Activated naive CD4-positive, alpha-beta T cell treated with anti-CD3 and anti-CD28 coated beads for 36 hours (primary cell): Measurements from ENCODE around the gene CABP4. TPM values are rescaled to one million over a fixed set of nuclear protein-coding genes. Genes with fewer than 3 reads are reported as not detected.

Experiments
- CTCF ChIA-PET: fragments of 350-600 bp; sonication (Branson Sonifier 250); formaldehyde crosslinking; loops from one replicate; lab custom pipeline; 2021; ENCODE audit warnings: antibody characterized with exemption; lab: Charles Lee
- DNase-seq: peaks from one replicate; pipeline ENCODE4 v3.0.0-alpha.2; 2020
- H3K27ac Mint-ChIP-seq: one replicate; pipeline ENCODE4 v1.8.0; 2021; ENCODE audit warnings: mild to moderate bottlenecking, mixed read lengths
- H3K27me3 Mint-ChIP-seq: one replicate; pipeline ENCODE4 v1.8.0; 2021; ENCODE audit warnings: low read depth, mixed read lengths
- H3K36me3 Mint-ChIP-seq: one replicate; pipeline ENCODE4 v1.8.0; 2021; ENCODE audit warnings: low read depth, mixed read lengths
- H3K4me1 Mint-ChIP-seq: one replicate; pipeline ENCODE4 v1.8.0; 2021; ENCODE audit warnings: low read depth, mixed read lengths
- H3K4me3 Mint-ChIP-seq: one replicate; pipeline ENCODE4 v1.8.0; 2021; ENCODE audit warnings: mild to moderate bottlenecking, moderate library complexity, mixed read lengths
- H3K9me3 Mint-ChIP-seq: one replicate; pipeline ENCODE4 v1.8.0; 2021; ENCODE audit warnings: mixed read lengths
- intact Hi-C: fragments of 100-400 bp; cut with micrococcal nuclease; formaldehyde crosslinking; loops from one replicate; pipeline ENCODE4 v1.15.1; 2023
- total RNA-seq, 2 experiments: library from RNA; stranded (reverse); gene quantifications; one replicate each; pipeline ENCODE4 v1.2.3, GENCODE V29; 2021

CABP4 gene
- total RNA-seq, 2 experiments from 2014 or later, result 1.4 to 2.3 TPM

GRCh38 chr11:67490727-67491065 lies 35.5 kb downstream of the CABP4 start:
- Mint-ChIP-seq H3K4me3 (no peak overlapping the region), H3K9me3 (no peaks in the 10 kb centered on the region), H3K36me3 (peaks cover 35% of the 10 kb centered on the region), H3K4me1 (peaks cover 40% of the 10 kb centered on the region), H3K27me3 (no peaks in the 10 kb centered on the region), H3K27ac (peak overlapping the region; percentile 61)
- intact Hi-C loops, result no loop called here
- no peak for DNase-seq
- CTCF ChIA-PET, result no interaction called here

DNA sequence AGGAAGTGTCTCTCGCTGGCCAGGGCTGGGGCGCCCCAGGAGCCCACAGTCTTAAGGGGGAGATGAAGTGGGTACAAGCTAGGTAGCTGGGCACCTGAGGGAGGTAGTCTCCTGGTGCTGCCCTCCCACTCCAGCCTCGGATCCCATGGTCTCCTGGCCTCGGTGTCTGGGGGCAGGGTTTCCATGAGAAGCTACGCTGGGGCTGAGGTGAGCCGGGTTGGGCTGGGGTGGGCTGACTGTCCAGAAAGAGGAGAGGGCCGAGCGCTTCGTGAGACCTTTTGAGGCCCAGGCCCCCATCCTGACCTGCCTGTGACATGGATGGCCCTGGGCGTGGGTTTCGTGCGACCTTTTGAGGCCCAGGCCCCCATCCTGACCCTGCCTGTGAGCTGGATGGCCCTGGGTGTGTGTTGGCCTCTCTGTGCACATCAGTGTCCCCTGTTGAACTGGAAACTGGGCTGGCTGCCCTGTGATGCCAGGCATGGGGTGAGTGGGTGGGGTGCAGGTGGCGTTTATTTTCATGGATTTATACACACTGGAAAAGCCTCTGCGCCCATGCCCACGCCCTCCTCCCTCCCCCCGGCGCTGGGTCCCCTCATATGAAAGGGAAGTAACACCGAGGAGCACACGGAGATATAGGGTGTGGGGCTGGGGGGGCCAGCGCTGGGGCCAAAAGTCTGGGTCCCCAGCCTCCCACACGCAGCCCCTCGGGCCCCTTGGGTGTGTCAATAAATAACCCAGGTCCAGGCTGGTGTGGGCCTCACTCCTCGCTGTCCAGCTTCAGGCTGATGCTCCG lies 36.3 kb downstream of the CABP4 start:
- H3K4me3 Mint-ChIP-seq, result no peak overlapping the region
- intact Hi-C loops, result no loop called here
- H3K4me1 Mint-ChIP-seq, result peaks cover 33% of the 10 kb centered on the region
- DNase-seq, result no peak
- H3K36me3 Mint-ChIP-seq, result peaks cover 34% of the 10 kb centered on the region
- CTCF ChIA-PET, result no interaction called here
- H3K9me3 Mint-ChIP-seq, result no peaks in the 10 kb centered on the region
- H3K27ac Mint-ChIP-seq, result peak overlapping the region; percentile 61
- no peaks in the 10 kb centered on the region for H3K27me3 Mint-ChIP-seq

GRCh38 chr11:67492069-67492727 lies 37.0 kb downstream of the CABP4 start:
- H3K4me3 Mint-ChIP-seq, result no peak overlapping the region
- peaks cover 25% of the 10 kb centered on the region for H3K4me1 Mint-ChIP-seq
- DNase-seq, result no peak
- H3K27ac Mint-ChIP-seq, result no peak overlapping the region
- peaks cover 33% of the 10 kb centered on the region for H3K36me3 Mint-ChIP-seq
- no peaks in the 10 kb centered on the region for H3K9me3 Mint-ChIP-seq
- H3K27me3 Mint-ChIP-seq, result no peaks in the 10 kb centered on the region
- CTCF ChIA-PET, result no interaction called here
- intact Hi-C loops, result no loop called here

DNA sequence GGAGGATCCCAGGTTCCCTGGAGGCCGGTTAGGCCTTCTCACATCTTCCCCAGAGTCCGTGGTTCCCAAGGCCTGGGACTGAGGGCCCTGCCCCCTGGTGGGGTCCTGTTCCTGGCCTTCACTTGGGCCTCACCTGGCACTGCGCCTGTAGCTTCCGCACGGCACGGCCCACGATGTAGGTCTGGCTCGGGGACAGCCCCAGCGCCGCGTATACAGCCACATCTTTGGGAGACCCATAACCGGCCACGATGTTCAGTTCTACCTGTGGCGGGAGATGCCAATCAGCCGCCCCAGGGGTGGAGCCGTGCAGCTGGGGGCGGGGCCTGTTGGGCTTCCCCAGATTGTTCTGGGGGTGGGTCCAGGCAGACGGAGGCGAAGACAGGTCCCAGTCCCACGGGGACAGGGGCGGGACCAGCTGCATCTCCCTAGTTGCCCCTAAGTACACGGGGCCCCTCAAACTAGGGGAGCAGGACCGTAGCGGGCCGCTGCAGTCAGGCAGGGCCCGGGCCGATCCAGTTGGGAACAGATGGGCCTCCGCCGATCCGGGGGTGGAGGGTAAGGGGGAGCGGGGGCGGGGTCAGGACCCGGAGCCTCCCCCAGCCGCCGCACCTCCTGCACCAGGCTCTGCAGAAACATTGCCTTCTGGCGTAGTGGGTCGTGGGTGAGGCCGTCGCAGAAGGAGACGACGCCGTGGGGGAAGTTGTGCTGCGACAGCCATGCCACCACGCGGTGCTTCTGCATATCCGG lies 37.8 kb downstream of the CABP4 start:
- Mint-ChIP-seq H3K27ac (no peak overlapping the region), H3K4me1 (peaks cover 18% of the 10 kb centered on the region), H3K9me3 (no peaks in the 10 kb centered on the region), H3K4me3 (no peak overlapping the region), H3K36me3 (peaks cover 33% of the 10 kb centered on the region), H3K27me3 (no peaks in the 10 kb centered on the region)
- CTCF ChIA-PET, result interaction anchor here (0.6 kb wide), 1 partner anchor 27 kb away, joined by 3 read pairs; no protein-coding TSS in a partner anchor
- intact Hi-C loops, result no loop called here
- peak; percentile 28 for DNase-seq

DNA sequence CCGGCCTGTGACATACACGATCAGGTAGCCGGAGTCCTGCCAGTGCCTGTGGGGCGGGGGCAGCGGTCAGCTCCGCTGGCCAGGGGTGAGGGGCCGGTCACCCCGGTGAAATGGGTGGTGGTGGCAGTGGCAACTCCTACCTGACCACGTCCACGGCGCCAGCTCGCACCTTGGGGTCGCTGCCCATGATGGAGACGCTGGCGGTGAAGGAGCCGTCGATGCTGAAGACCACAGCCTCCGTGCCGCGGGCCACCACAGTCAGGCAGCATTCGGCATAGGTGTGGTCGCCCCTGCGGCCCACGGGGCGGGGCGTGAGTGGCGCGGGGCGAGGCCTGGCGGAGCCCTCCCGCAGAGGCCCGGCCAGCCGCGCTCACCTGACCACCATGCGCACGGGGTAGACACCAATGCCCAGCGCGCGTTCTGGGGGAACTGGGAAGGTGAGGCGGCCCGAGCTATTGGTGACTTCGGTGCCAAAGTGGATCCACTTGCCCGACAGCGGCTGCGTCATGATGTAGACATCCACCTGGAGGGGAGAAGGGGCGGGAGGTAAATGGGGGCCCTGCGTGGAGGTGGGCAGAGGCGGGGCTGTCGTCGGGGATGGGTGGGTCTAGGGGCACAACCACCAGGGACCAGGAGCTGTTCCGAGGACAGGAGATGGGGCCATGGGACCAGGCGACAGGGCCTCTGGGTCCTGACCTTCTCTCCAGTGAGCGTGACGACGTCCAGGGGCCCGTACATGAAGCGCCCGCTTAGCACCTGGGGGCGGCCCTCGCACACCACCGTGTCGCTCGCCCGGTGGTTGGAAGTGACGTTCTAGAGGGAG lies 38.6 kb downstream of the CABP4 start:
- no peaks in the 10 kb centered on the region for H3K27me3 Mint-ChIP-seq
- CTCF ChIA-PET, result interaction anchor here (0.6 kb wide), 1 partner anchor 28 kb away, joined by 3 read pairs; no protein-coding TSS in a partner anchor
- peaks cover 28% of the 10 kb centered on the region for H3K36me3 Mint-ChIP-seq
- no peak overlapping the region for H3K4me3 Mint-ChIP-seq
- H3K9me3 Mint-ChIP-seq, result no peaks in the 10 kb centered on the region
- H3K4me1 Mint-ChIP-seq, result peaks cover 10% of the 10 kb centered on the region
- DNase-seq, result no peak
- H3K27ac Mint-ChIP-seq, result no peak overlapping the region
- intact Hi-C loops, result no loop called here

DNA sequence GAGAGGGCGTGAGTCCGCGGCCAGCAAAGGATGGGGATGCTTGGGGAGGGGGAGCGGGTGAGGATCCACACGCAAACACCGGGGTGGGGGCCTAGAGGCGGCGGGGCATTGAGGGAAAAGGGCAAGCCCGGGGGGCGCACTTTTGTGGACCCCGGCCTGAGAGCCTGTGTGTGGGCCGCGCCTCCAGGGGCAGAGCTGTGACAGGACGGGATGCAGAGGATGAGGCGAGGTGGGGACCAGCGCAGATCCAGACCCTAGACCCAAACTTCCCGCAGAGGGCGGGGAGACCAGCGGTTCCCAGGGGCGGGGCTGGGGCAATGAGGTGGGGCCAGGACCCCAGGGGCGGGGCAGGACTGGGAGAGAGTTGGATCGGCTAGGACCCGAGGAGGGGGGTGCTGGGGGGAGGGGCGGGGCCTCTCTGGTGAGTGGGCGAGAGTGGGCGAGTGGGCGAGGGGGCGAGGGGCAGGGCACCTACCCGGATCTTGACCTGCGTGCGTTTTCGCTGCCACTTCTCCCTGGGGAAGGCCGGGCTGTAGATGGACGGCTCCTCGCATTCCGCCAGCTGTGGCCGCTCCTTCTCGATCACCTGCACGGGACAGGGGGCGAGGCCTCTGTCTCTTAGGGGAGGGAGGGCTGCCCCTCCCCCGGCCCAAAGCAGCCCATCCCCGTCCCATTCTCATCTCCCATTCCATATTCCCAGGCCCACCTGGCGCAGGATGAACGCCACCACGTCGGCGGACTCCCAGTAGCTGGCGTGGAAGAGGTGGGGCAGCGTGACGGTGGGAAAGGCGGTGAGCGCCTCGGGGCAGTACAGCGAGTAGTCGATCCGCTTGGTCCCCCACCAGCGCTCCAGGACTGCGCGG lies 39.4 kb downstream of the CABP4 start:
- intact Hi-C loops, result no loop called here
- CTCF ChIA-PET, result no interaction called here
- DNase-seq, result no peak
- Mint-ChIP-seq H3K4me3 (no peak overlapping the region), H3K27me3 (no peaks in the 10 kb centered on the region), H3K27ac (no peak overlapping the region), H3K9me3 (no peaks in the 10 kb centered on the region), H3K36me3 (peaks cover 27% of the 10 kb centered on the region), H3K4me1 (peaks cover 5% of the 10 kb centered on the region)

- CTCF ChIA-PET, result no interaction called here
- no peaks in the 10 kb centered on the region for H3K27me3 Mint-ChIP-seq
- no peaks in the 10 kb centered on the region for H3K9me3 Mint-ChIP-seq
- no peak overlapping the region for H3K4me3 Mint-ChIP-seq
- DNase-seq, result no peak
- peaks cover 3% of the 10 kb centered on the region for H3K4me1 Mint-ChIP-seq
- intact Hi-C loops, result no loop called here
- H3K27ac Mint-ChIP-seq, result no peak overlapping the region
- peaks cover 22% of the 10 kb centered on the region for H3K36me3 Mint-ChIP-seq
Measured at GRCh38 chr11:67495234-67496005, 40.3 kb downstream of the CABP4 start.

DNA sequence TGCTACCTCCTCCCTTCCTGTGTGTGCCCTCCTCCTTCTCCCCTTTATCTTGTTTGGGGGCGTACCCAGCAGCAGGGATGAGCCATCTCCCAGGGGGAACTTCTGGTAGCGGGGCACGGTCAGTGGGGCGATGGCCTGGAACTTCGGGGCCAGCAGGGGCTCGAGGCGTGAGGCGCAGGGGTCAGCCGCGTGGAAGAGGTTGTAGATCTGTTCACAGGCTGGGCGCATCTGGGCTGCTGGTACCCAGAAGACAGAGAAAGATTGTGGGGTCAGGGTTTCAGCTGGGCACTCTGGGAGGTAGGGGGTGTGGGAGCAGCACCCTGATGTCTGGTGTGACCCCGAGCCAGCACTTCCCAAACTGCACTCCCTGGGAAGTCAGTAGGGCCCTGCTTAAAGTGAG lies 41.0 kb downstream of the CABP4 start:
- H3K9me3 Mint-ChIP-seq, result no peaks in the 10 kb centered on the region
- CTCF ChIA-PET, result no interaction called here
- intact Hi-C loops, result no loop called here
- H3K4me3 Mint-ChIP-seq, result no peak overlapping the region
- peaks cover 26% of the 10 kb centered on the region for H3K36me3 Mint-ChIP-seq
- no peak for DNase-seq
- no peak overlapping the region for H3K27ac Mint-ChIP-seq
- no peaks in the 10 kb centered on the region for H3K27me3 Mint-ChIP-seq
- peaks cover 7% of the 10 kb centered on the region for H3K4me1 Mint-ChIP-seq

DNA sequence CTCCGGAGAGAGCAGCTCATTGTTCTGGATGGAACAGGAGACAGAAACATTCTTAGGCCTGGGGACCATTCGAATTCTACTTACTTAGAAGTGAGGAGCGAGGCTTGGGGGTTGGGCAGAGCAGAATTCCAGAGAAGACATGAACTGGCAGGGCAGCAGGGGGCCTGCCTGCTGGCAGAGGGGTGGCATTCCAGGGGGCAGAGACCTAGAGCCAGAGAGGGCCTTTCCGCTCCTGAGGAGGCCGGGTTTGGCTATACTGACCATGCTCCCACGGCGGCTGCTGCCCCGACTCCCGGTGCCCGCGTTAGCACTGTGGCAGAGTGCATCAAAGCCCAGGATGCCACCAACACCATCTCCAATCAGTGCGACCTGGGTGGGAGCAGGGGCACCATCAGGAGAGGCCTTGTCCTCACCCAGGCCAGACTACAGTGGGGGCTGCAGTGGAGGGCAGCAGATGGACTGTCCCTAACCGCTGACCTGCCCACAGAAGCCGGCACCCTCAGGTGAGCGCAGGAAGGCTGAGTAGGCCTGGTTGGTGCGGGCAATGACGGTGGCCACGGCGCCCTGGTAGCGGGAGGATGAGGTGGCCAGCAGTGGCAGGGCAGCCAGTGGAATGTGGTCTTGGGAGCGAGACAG lies 42.6 kb downstream of the CABP4 start:
- Mint-ChIP-seq H3K36me3 (peaks cover 26% of the 10 kb centered on the region), H3K27me3 (no peaks in the 10 kb centered on the region), H3K4me3 (no peak overlapping the region), H3K9me3 (no peaks in the 10 kb centered on the region), H3K27ac (no peak overlapping the region), H3K4me1 (peaks cover 14% of the 10 kb centered on the region)
- intact Hi-C loops, result no loop called here
- CTCF ChIA-PET, result no interaction called here
- DNase-seq, result no peak

- no peak overlapping the region for H3K4me3 Mint-ChIP-seq
Measured at GRCh38 chr11:67498544-67498972, 43.4 kb downstream of the CABP4 start.

More at GRCh38 chr11:67498544-67498972, 43.4 kb downstream of the CABP4 start:
- peaks cover 21% of the 10 kb centered on the region for H3K4me1 Mint-ChIP-seq
- H3K27me3 Mint-ChIP-seq, result no peaks in the 10 kb centered on the region
- H3K27ac Mint-ChIP-seq, result no peak overlapping the region
- no peak for DNase-seq
- H3K9me3 Mint-ChIP-seq, result no peaks in the 10 kb centered on the region
- intact Hi-C loops, result no loop called here
- H3K36me3 Mint-ChIP-seq, result peaks cover 29% of the 10 kb centered on the region
- CTCF ChIA-PET, result no interaction called here
